Testis (tissue), 3 donors: Measurements from ENCODE around the gene GLRA1. TPM values are rescaled to one million over a fixed set of nuclear protein-coding genes. Genes with fewer than 3 reads are reported as not detected.

Source experiments
- DNase-seq: peaks from one replicate; pipeline ENCODE4 v3.0.0-alpha.2; 2019
- H3K27ac ChIP-seq, 2 donors: fragments of 200-600 bp; sonication (generic); one replicate each; pipeline ENCODE4 v1.5.1; 2019
- H3K27me3 ChIP-seq: fragments of 200-600 bp; sonication (generic); one replicate; pipeline ENCODE4 v1.5.1; 2019
- H3K36me3 ChIP-seq: fragments of 200-600 bp; sonication (generic); one replicate; pipeline ENCODE4 v1.5.1; 2017; ENCODE audit warnings: low read depth; ENCODE audit errors: missing control alignments
- H3K4me1 ChIP-seq: fragments of 200-600 bp; sonication (generic); one replicate; pipeline ENCODE4 v1.5.1; 2019
- H3K4me3 ChIP-seq, 2 donors: fragments of 200-600 bp; sonication (generic); one replicate each; pipeline ENCODE4 v1.5.1; 2017 to 2019
- H3K9me3 ChIP-seq: fragments of 200-600 bp; sonication (generic); one replicate; pipeline ENCODE4 v1.5.1; 2017
- POLR2A ChIP-seq: fragments of 450-650 bp; IDR thresholded peaks from one replicate; pipeline ENCODE4 v1.6.1; 2017; ENCODE audit warnings: antibody characterized with exemption, mild to moderate bottlenecking, moderate library complexity
- WGBS, 2 donors: methylation state at CpG; one replicate each; pipeline ENCODE4 v1.1.5; 2018; 5-methylcytosine and 5-hydroxymethylcytosine counted together
- intact Hi-C: fragments of 100-400 bp; cut with DNase I; formaldehyde crosslinking; loops from one replicate; pipeline ENCODE4 v1.15.1; 2023; ENCODE audit warnings: low total_unique reads
- polyA plus RNA-seq: library from polyadenylated mRNA; stranded (reverse); fragments of 350-450 nt; fragmentation: Illumina TruSeq; extraction: RNeasy Lipid Tissue Mini Kit (QIAGEN cat#74804); gene quantifications from one replicate; pipeline ENCODE4 v1.2.3, GENCODE V29; 2014; ENCODE audit warnings: low read depth, low replicate concordance; ENCODE audit not compliant: insufficient read depth
- total RNA-seq, 2 donors: library from RNA; depleted of rRNA; stranded (reverse); fragments of >200 nt; gene quantifications; one replicate each; pipeline ENCODE4 v1.2.3, GENCODE V29; 2016
- TF ChIP-seq, protein P1 (sequence below), 3 experiments: fragments of 450-650 bp in 2 of 3; fragments of 200-600 bp in 1 of 3; sonication (generic) in 1 of 3; IDR thresholded peaks; one replicate each; pipeline ENCODE4 v1.5.1; 2016 to 2019; ENCODE audit warnings: antibody characterized with exemption in 3 of 3, mild to moderate bottlenecking in 2 of 3, moderate library complexity in 1 of 3

The GLRA1 gene
- total and polyA plus RNA-seq, 3 donors from 2014 or later: not detected

- WGBS, 2 donors: 61 to 67% methylated on average over 2 of the region's 2 CpGs
- no peaks in the 10 kb centered on the region for H3K36me3 ChIP-seq
- TF ChIP-seq, protein P1, sequence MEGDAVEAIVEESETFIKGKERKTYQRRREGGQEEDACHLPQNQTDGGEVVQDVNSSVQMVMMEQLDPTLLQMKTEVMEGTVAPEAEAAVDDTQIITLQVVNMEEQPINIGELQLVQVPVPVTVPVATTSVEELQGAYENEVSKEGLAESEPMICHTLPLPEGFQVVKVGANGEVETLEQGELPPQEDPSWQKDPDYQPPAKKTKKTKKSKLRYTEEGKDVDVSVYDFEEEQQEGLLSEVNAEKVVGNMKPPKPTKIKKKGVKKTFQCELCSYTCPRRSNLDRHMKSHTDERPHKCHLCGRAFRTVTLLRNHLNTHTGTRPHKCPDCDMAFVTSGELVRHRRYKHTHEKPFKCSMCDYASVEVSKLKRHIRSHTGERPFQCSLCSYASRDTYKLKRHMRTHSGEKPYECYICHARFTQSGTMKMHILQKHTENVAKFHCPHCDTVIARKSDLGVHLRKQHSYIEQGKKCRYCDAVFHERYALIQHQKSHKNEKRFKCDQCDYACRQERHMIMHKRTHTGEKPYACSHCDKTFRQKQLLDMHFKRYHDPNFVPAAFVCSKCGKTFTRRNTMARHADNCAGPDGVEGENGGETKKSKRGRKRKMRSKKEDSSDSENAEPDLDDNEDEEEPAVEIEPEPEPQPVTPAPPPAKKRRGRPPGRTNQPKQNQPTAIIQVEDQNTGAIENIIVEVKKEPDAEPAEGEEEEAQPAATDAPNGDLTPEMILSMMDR (IDR thresholded peaks at IDR 0.05): no peak
- TF ChIP-seq POLR2A: no peak
- H3K27ac ChIP-seq: no peak overlapping the region
- no peaks in the 10 kb centered on the region for H3K27me3 ChIP-seq
- no peaks in the 10 kb centered on the region for H3K9me3 ChIP-seq
- DNase-seq: no peak
- no peak overlapping the region for H3K4me3 ChIP-seq
- no peaks in the 10 kb centered on the region for H3K4me1 ChIP-seq
- intact Hi-C loops: no loop called here
Measured at GRCh38 chr5:151952238-151952637, 27.6 kb upstream of the GLRA1 start.

GRCh38 chr5:151950706-151951105 is 26.1 kb upstream of the GLRA1 start:
- no peak for DNase-seq
- no peaks in the 10 kb centered on the region for H3K4me1 ChIP-seq
- H3K27ac ChIP-seq: no peak overlapping the region
- TF ChIP-seq, protein P1 (IDR thresholded peaks at IDR 0.05): no peak
- no peak for TF ChIP-seq POLR2A
- intact Hi-C loops: no loop called here
- H3K27me3 ChIP-seq: no peaks in the 10 kb centered on the region
- 67 to 74% methylated on average over 9 of the region's 9 CpGs for WGBS, 2 donors
- H3K9me3 ChIP-seq: no peaks in the 10 kb centered on the region
- H3K4me3 ChIP-seq: no peak overlapping the region
- no peaks in the 10 kb centered on the region for H3K36me3 ChIP-seq

GRCh38 chr5:151949701-151950308 is 25.2 kb upstream of the GLRA1 start:
- no peaks in the 10 kb centered on the region for H3K9me3 ChIP-seq
- no peak overlapping the region for H3K27ac ChIP-seq
- H3K4me3 ChIP-seq: no peak overlapping the region
- intact Hi-C loops: no loop called here
- TF ChIP-seq, protein P1 (IDR thresholded peaks at IDR 0.05): no peak
- no peak for TF ChIP-seq POLR2A
- H3K4me1 ChIP-seq: no peaks in the 10 kb centered on the region
- 84 to 90% methylated on average over 5 of the region's 5 CpGs for WGBS, 2 donors
- H3K27me3 ChIP-seq: no peaks in the 10 kb centered on the region
- H3K36me3 ChIP-seq: no peaks in the 10 kb centered on the region
- no peak for DNase-seq

GRCh38 chr5:151949113-151949512 is 24.5 kb upstream of the GLRA1 start:
- H3K9me3 ChIP-seq: no peaks in the 10 kb centered on the region
- no peak for DNase-seq
- H3K36me3 ChIP-seq: no peaks in the 10 kb centered on the region
- H3K4me1 ChIP-seq: no peaks in the 10 kb centered on the region
- WGBS, 2 donors: 55 to 75% methylated on average over 3 of the region's 3 CpGs
- H3K4me3 ChIP-seq: no peak overlapping the region
- TF ChIP-seq POLR2A: no peak
- TF ChIP-seq, protein P1 (IDR thresholded peaks at IDR 0.05): no peak
- H3K27me3 ChIP-seq: no peaks in the 10 kb centered on the region
- H3K27ac ChIP-seq: no peak overlapping the region
- intact Hi-C loops: no loop called here

DNA sequence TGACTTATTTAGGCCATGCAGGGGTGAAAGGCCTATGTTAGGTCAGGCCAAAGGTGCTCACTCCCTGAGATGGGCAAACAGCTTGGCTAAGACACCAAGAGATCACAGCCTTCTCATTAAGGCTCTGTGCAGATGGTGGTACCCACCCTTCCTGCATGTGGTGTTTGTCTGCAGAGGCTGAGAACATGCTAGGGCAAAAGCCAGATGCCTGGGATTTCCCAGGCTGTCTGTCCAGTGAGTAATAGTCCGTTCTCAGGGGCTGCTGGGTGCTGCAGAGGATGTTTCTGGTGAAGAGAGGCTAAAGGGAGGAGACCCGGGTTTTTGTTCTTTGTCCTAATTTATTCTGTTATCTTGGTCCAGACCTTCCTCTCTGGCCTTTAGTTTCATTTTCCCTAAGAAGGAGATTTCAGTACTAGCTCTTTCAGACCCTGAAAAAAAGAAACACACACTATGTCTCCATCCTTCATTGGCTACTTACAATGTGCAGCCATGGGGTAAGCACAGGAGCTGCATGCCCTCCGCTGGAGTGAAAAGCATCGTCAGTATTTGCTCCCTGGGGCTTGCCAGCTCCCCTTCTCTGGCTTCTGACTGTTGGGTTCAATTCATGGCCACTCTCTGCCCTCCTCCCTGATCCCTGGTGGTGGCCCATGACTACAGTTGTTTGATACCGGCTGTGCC is 23.4 kb upstream of the GLRA1 start:
- intact Hi-C loops: no loop called here

More for the DNA sequence above, 23.4 kb upstream of the GLRA1 start:
- no peaks in the 10 kb centered on the region for H3K36me3 ChIP-seq
- no peak overlapping the region for H3K4me3 ChIP-seq
- WGBS, 2 donors: 53% methylated on average over 5 of the region's 5 CpGs
- no peaks in the 10 kb centered on the region for H3K4me1 ChIP-seq
- no peak overlapping the region for H3K27ac ChIP-seq
- TF ChIP-seq, protein P1 (IDR thresholded peaks at IDR 0.05): no peak
- TF ChIP-seq POLR2A: no peak
- no peak for DNase-seq
- no peaks in the 10 kb centered on the region for H3K27me3 ChIP-seq
- H3K9me3 ChIP-seq: no peaks in the 10 kb centered on the region
